NCI-H446 (cell line): ENCODE data around the gene PLOD2.

Source experiments
- DNase-seq, 2 experiments: peaks; one replicate each; lab custom pipeline; 2025; lab: John Stamatoyannopoulos, UW

PLOD2 gene

GRCh38 chr3:146160964-146161662, at the start of gene PLOD2:
TSS of gene PLOD2 (minus strand) at chr3:146161184. CDS start at chr3:146160989, 195 bp downstream.
- peak; percentile 57 to 88 for DNase-seq

GRCh38 chr3:146209371-146209770, 48.4 kb upstream of the PLOD2 start:
- no peak for DNase-seq

GRCh38 chr3:146203776-146204175, 42.8 kb upstream of the PLOD2 start:
- DNase-seq = no peak

- no peak for DNase-seq
Measured at GRCh38 chr3:146200461-146201220, 39.7 kb upstream of the PLOD2 start.

GRCh38 chr3:146199762-146200161, 38.8 kb upstream of the PLOD2 start:
- DNase-seq = no peak

- no peak for DNase-seq
Measured at GRCh38 chr3:146196789-146197188, 35.8 kb upstream of the PLOD2 start.

GRCh38 chr3:146195605-146196004, 34.6 kb upstream of the PLOD2 start:
- peak in 1 of 2 experiments; percentile 12 for DNase-seq

- no peak for DNase-seq
Measured at GRCh38 chr3:146195030-146195429, 34.0 kb upstream of the PLOD2 start.

GRCh38 chr3:146191051-146191450, 30.1 kb upstream of the PLOD2 start:
- no peak for DNase-seq

GRCh38 chr3:146189519-146190173, 28.7 kb upstream of the PLOD2 start:
- DNase-seq = peak; percentile 41 to 84

- DNase-seq = peak in 1 of 2 experiments; percentile 52
Measured at GRCh38 chr3:146187334-146187950, 26.5 kb upstream of the PLOD2 start.

- DNase-seq = no peak
Measured at GRCh38 chr3:146184241-146185015, 23.4 kb upstream of the PLOD2 start.

- DNase-seq = no peak
Measured at GRCh38 chr3:146181216-146181615, 20.2 kb upstream of the PLOD2 start.

- DNase-seq = no peak
Measured at GRCh38 chr3:146180376-146180775, 19.4 kb upstream of the PLOD2 start.

GRCh38 chr3:146178006-146178689, 17.2 kb upstream of the PLOD2 start:
- DNase-seq = no peak

GRCh38 chr3:146177519-146177918, 16.5 kb upstream of the PLOD2 start:
- no peak for DNase-seq

- DNase-seq = no peak
Measured at GRCh38 chr3:146177072-146177471, 16.1 kb upstream of the PLOD2 start.

GRCh38 chr3:146172586-146172985, 11.6 kb upstream of the PLOD2 start:
- DNase-seq = no peak

- no peak for DNase-seq
Measured at GRCh38 chr3:146170591-146170990, 9.6 kb upstream of the PLOD2 start.

- DNase-seq = no peak
Measured at GRCh38 chr3:146169891-146170290, 8.9 kb upstream of the PLOD2 start.

- DNase-seq = peak in 1 of 2 experiments; percentile 26
Measured at GRCh38 chr3:146166826-146167225, 5.8 kb upstream of the PLOD2 start.
